ENCODE results near the gene RIN3. TPM values are rescaled to one million over a fixed set of nuclear protein-coding genes. Genes with fewer than 3 reads are reported as not detected.

RIN3 gene
- total RNA-seq, 1 experiment from 2014 or later = 10.9 TPM

GRCh38 chr14:92469515-92469914 is 44.1 kb upstream of the RIN3 start:
- TF ChIP-seq CTCF (IDR thresholded peaks at IDR 0.05) (no peak), SIN3A (IDR thresholded peaks at IDR 0.05; ENCODE audit: borderline replicate concordance, insufficient read depth, low read depth, low read length) (no peak), POLR2AphosphoS5 (IDR thresholded peaks at IDR 0.05; ENCODE audit: low read depth, low read length) (no peak), REST (IDR thresholded peaks at IDR 0.05; ENCODE audit: insufficient read depth in 1 of 2, low read depth in 2 of 2, low read length in 1 of 2) (no peak), TCF7L2 (IDR thresholded peaks at IDR 0.05; ENCODE audit: low read depth, low read length) (no peak)
- ATAC-seq = no peak
- Histone ChIP-seq H3K4me3 (ENCODE audit: low read depth in 2 of 2, low read length in 2 of 2) (no peak overlapping the region), H3K27me3 (ENCODE audit: control insufficient read depth, insufficient read depth, low read length) (no peaks in the 10 kb centered on the region), H3K9me3 (ENCODE audit: control insufficient read depth, insufficient read depth, low read depth, low read length) (no peaks in the 10 kb centered on the region), H3K27ac (ENCODE audit: low read length) (no peak overlapping the region), H3K36me3 (ENCODE audit: control insufficient read depth, insufficient read depth, low read length) (no peaks in the 10 kb centered on the region), H3K4me1 (ENCODE audit: control insufficient read depth, insufficient read depth, low read length) (no peaks in the 10 kb centered on the region; the same call in 1 of the 2 replicates)
- POLR2A ChIA-PET = no interaction called here
- intact Hi-C loops (cut with micrococcal nuclease; ENCODE audit: unreplicated experiment) = no loop called here
- CTCF ChIA-PET = no interaction called here
- no TSS peak for BruUV-seq (replicated peaks)
- in situ Hi-C loops (cut with HindIII; ENCODE audit: low pct_unique_long_range_greater_than_20kb, low sequenced_read_pairs) = no loop called here
- no peak for DNase-seq (ENCODE audit: low read depth, low spot score)

GRCh38 chr14:92470215-92470614 is 43.4 kb upstream of the RIN3 start:
- H3K4me1 ChIP-seq (ENCODE audit: control insufficient read depth, insufficient read depth, low read length) = no peaks in the 10 kb centered on the region; the same call in 1 of the 2 replicates
- POLR2A ChIA-PET = no interaction called here
- no peak for TF ChIP-seq CTCF (IDR thresholded peaks at IDR 0.05)
- TF ChIP-seq SIN3A (IDR thresholded peaks at IDR 0.05; ENCODE audit: borderline replicate concordance, insufficient read depth, low read depth, low read length) = no peak
- no peak for TF ChIP-seq POLR2AphosphoS5 (IDR thresholded peaks at IDR 0.05; ENCODE audit: low read depth, low read length)
- TF ChIP-seq TCF7L2 (IDR thresholded peaks at IDR 0.05; ENCODE audit: low read depth, low read length) = no peak
- no peak for TF ChIP-seq REST (IDR thresholded peaks at IDR 0.05; ENCODE audit: insufficient read depth in 1 of 2, low read depth in 2 of 2, low read length in 1 of 2)
- in situ Hi-C loops (cut with HindIII; ENCODE audit: low pct_unique_long_range_greater_than_20kb, low sequenced_read_pairs) (no loop called here), intact Hi-C loops (cut with micrococcal nuclease; ENCODE audit: unreplicated experiment) (no loop called here)
- no peaks in the 10 kb centered on the region for H3K36me3 ChIP-seq (ENCODE audit: control insufficient read depth, insufficient read depth, low read length)
- H3K4me3 ChIP-seq (ENCODE audit: low read depth in 2 of 2, low read length in 2 of 2) = no peak overlapping the region
- BruUV-seq (replicated peaks) = no TSS peak
- no peak for ATAC-seq
- H3K27ac ChIP-seq (ENCODE audit: low read length) = no peak overlapping the region
- H3K9me3 ChIP-seq (ENCODE audit: control insufficient read depth, insufficient read depth, low read depth, low read length) = no peaks in the 10 kb centered on the region
- H3K27me3 ChIP-seq (ENCODE audit: control insufficient read depth, insufficient read depth, low read length) = no peaks in the 10 kb centered on the region
- no peak for DNase-seq (ENCODE audit: low read depth, low spot score)
- CTCF ChIA-PET = no interaction called here

All from Panc1 (cell line).